Uterus (tissue), 4 donors: ENCODE results near the gene ARRDC5. TPM values are rescaled to one million over a fixed set of nuclear protein-coding genes. Genes with fewer than 3 reads are reported as not detected.
"Not testable (repeated sequence)": the region's sequence is repeated elsewhere in the genome, so short reads cannot be mapped to it uniquely, and the experiment has no call there.

ENCODE experiments used
- DNase-seq, 2 donors: peaks; one replicate each; pipeline ENCODE4 v3.0.0-alpha.2; 2019 to 2020
- H3K27ac ChIP-seq, 2 donors: fragments of 200-600 bp; sonication (generic); 1 replicate in 1 of 2; 2 replicates in 1 of 2; pipeline ENCODE4 v1.5.1; 2016 to 2018
- H3K27me3 ChIP-seq, 2 donors: fragments of 200-600 bp; sonication (generic); one replicate each; pipeline ENCODE4 v1.5.1; 2018 to 2019; ENCODE audit warnings: control low read depth in 1 of 2
- H3K36me3 ChIP-seq, 2 donors: fragments of 200-600 bp; sonication (generic); one replicate each; pipeline ENCODE4 v1.5.1; 2019; ENCODE audit warnings: control low read depth in 1 of 2
- H3K4me1 ChIP-seq, 2 donors: fragments of 200-600 bp; sonication (generic); one replicate each; pipeline ENCODE4 v1.5.1; 2018 to 2019; ENCODE audit warnings: control low read depth in 1 of 2
- H3K4me3 ChIP-seq, 2 donors: fragments of 200-600 bp; sonication (generic); 1 replicate in 1 of 2; 2 replicates in 1 of 2; pipeline ENCODE4 v1.5.1; 2018 to 2019; ENCODE audit warnings: mild to moderate bottlenecking in 1 of 2
- H3K9me3 ChIP-seq, 2 donors: fragments of 200-600 bp; sonication (generic); one replicate each; pipeline ENCODE4 v1.5.1; 2019; ENCODE audit warnings: control low read depth in 1 of 2
- CTCF ChIP-seq, 4 experiments: fragments of 200-600 bp in 2 of 4; fragments of 450-650 bp in 2 of 4; sonication (generic) in 2 of 4; IDR thresholded peaks; one replicate each; pipeline ENCODE4 v1.5.1; 2016 to 2019; ENCODE audit warnings: antibody characterized with exemption in 4 of 4, mild to moderate bottlenecking in 2 of 4, moderate library complexity in 1 of 4
- POLR2A ChIP-seq, 2 donors: fragments of 450-650 bp; IDR thresholded peaks; one replicate each; pipeline ENCODE4 v1.6.1; 2016; ENCODE audit warnings: antibody characterized with exemption in 2 of 2, mild to moderate bottlenecking in 1 of 2, moderate library complexity in 1 of 2
- intact Hi-C: fragments of 100-400 bp; cut with DNase I; formaldehyde crosslinking; loops from one replicate; pipeline ENCODE4 v1.15.1; 2023; ENCODE audit warnings: low total_unique reads
- total RNA-seq, 4 donors: library from RNA; depleted of rRNA in 3 of 4; stranded (reverse); fragments of >200 nt in 3 of 4; gene quantifications; one replicate each; pipeline versions ENCODE4 v1.1.0 to v1.2.4, GENCODE V29; 2014 to 2023
- donor health status: DM: yes; HTN: yes; CAD: no.

ARRDC5 gene
- total RNA-seq: under 1 TPM in 2 of 4 donors, not detected in 2; 0.26 to 0.70 TPM

DNA sequence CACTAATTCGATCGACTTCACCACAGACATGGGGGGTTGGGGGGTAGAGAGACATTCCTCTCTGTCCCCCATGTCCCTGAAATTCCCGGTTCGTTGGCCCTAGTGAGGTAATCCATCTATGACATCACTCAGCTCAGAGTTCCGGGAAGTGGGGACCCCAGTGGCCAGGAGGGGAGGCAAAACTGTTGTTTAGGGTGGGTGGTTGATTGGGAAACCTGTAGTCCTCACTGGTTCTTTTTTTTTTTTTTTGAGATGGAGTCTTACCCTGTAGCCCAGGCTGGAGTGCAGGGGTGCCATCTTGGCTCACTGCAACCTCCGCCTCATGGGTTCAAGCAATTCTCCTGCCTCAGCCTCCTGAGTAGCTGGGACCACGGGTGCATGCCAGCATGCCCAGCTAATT, at the start of gene ARRDC5:
Gene ARRDC5 (minus strand): TSS at position 101 of the 400 bp plus-strand sequence. CDS start 71 bp downstream, at position 30.
- intact Hi-C loops: no loop called here
- TF ChIP-seq POLR2A (IDR thresholded peaks at IDR 0.05) (no peak), CTCF (IDR thresholded peaks at IDR 0.05) (no peak)
- no peaks in the 10 kb centered on the region for H3K4me1 ChIP-seq

DNA sequence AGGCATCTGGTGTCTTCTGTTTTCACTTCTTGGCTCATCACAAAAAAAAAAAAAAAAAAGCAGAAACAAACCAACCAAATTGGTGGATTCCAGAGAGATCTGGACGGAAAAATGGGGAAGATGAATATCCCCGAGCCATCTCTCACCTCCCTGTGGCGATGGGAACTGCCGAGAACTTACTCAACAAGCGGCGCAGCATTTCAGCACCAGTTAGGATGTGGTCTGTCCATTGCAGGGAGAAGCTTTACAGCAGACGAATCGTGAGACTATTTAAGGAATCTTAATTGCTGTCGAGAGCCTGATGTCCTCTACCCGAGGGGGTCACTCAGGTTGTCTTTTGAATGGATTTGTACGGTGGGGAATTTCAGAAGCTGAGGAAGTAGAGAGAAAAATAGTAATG, 49.0 kb upstream of the ARRDC5 start:
- Histone ChIP-seq H3K9me3 (no peaks in the 10 kb centered on the region), H3K4me3 (no peak overlapping the region), H3K27me3 (no peaks in the 10 kb centered on the region), H3K27ac (no peak overlapping the region), H3K36me3 (no peaks in the 10 kb centered on the region), H3K4me1 (no peaks in the 10 kb centered on the region)
- intact Hi-C loops: no loop called here
- DNase-seq: no peak
- TF ChIP-seq POLR2A (IDR thresholded peaks at IDR 0.05): no peak
- TF ChIP-seq CTCF (IDR thresholded peaks at IDR 0.05): no peak

More for the DNA sequence above, at the start of gene ARRDC5:
- no peak for DNase-seq
- no peaks in the 10 kb centered on the region for H3K9me3 ChIP-seq
- H3K36me3 ChIP-seq: no peaks in the 10 kb centered on the region
- no peaks in the 10 kb centered on the region for H3K27me3 ChIP-seq
- H3K27ac ChIP-seq: no peak within 1 kb of the TSS
- no peak within 1 kb of the TSS for H3K4me3 ChIP-seq

GRCh38 chr19:4950650-4951049, 48.0 kb upstream of the ARRDC5 start:
- H3K27me3 ChIP-seq, H3K27ac ChIP-seq, H3K4me3 ChIP-seq, intact Hi-C loops, H3K9me3 ChIP-seq, H3K4me1 ChIP-seq, DNase-seq, H3K36me3 ChIP-seq: not testable (repeated sequence)

- H3K27me3 ChIP-seq, H3K4me1 ChIP-seq, DNase-seq, H3K4me3 ChIP-seq, intact Hi-C loops, H3K36me3 ChIP-seq, H3K27ac ChIP-seq, H3K9me3 ChIP-seq: not testable (repeated sequence)
Observed at GRCh38 chr19:4941638-4942169, 39.0 kb upstream of the ARRDC5 start.

- no peak for TF ChIP-seq CTCF (IDR thresholded peaks at IDR 0.05)
- no peak for TF ChIP-seq POLR2A (IDR thresholded peaks at IDR 0.05)
- DNase-seq: no peak
- Histone ChIP-seq H3K27me3 (no peaks in the 10 kb centered on the region), H3K36me3 (no peaks in the 10 kb centered on the region), H3K9me3 (no peaks in the 10 kb centered on the region), H3K4me1 (no peaks in the 10 kb centered on the region), H3K27ac (no peak overlapping the region), H3K4me3 (no peak overlapping the region)
- intact Hi-C loops: no loop called here
Observed at GRCh38 chr19:4939466-4939865, 36.8 kb upstream of the ARRDC5 start.

GRCh38 chr19:4938461-4938860, 35.8 kb upstream of the ARRDC5 start:
- H3K27ac ChIP-seq, H3K4me3 ChIP-seq, H3K36me3 ChIP-seq, H3K4me1 ChIP-seq, DNase-seq, H3K27me3 ChIP-seq, intact Hi-C loops, H3K9me3 ChIP-seq: not testable (repeated sequence)

DNA sequence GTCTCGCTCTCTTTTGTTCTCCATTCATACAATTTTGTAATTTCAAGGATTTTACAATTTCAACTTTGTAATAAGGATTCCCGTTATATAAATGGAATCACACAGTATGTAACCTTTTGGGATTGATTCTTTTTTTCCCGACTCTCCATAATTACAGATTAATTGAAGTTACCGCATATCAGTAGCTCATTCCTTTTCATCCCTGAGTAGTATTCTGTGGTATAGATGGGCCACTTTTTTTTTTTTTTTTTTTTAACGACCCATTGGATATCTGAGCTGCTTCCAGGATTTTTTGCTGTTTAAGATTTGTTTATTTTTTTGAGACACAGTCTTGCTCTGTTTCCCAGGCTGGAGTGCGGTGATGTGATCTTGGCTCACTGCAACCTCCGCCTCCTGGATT, 34.4 kb upstream of the ARRDC5 start:
- Histone ChIP-seq H3K4me3 (no peak overlapping the region), H3K4me1 (no peaks in the 10 kb centered on the region), H3K36me3 (no peaks in the 10 kb centered on the region), H3K9me3 (no peaks in the 10 kb centered on the region), H3K27ac (no peak overlapping the region), H3K27me3 (no peaks in the 10 kb centered on the region)
- intact Hi-C loops: no loop called here
- no peak for DNase-seq
- TF ChIP-seq POLR2A (IDR thresholded peaks at IDR 0.05) (no peak), CTCF (IDR thresholded peaks at IDR 0.05) (no peak)
